ENCODE results near the gene PTPRZ1.

PTPRZ1 gene

DNA sequence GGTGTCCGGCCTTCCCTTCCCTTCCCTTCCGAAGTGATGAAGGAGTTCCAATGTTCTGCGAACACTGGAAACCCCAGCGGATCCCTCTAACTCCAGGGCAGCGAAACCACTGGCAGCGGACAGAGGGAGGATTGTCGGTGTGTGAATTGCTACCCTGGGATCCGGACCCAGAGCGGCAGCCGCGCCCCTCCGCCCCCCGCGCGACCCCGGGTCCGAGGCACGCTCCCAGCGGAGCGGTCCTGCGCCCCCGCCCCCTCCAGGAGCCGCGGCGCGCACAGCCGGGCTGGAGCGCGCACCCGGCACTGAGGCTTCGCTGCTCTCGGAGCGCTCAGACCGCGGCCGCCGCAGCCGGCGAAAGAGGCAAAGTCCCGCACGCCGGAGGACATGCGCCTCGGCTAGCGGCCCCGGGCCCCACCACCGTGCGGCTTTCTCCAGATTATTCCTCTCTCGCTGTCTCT is at the start of gene PTPRZ1:
TSS of gene PTPRZ1 (plus strand) at position 331 of the 458 bp plus-strand sequence. CDS start 339 bp downstream, outside the sequence.
- DNase-seq (ENCODE audit: low read depth in 3 of 3) = no peak

DNA sequence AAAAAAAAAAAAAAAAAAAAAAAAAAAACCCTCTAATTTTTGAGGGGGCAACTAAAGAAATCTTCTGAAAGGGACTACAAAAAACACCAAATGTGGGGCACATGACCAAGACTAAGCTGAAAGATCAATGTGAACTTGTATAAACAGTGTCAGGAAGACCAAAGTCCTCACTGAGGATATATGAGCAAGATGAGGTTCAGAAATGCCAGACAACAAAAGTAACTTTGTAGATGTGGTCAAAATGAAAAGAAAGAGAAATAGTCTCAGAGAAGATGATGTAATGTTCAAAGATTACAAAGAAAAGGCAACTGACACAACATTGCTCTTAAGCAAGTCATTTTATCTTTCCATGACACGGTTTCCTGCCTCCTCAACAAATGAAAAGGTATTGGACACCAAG is 48.7 kb upstream of the PTPRZ1 start:
- DNase-seq (ENCODE audit: low read depth in 3 of 3) = no peak

DNA sequence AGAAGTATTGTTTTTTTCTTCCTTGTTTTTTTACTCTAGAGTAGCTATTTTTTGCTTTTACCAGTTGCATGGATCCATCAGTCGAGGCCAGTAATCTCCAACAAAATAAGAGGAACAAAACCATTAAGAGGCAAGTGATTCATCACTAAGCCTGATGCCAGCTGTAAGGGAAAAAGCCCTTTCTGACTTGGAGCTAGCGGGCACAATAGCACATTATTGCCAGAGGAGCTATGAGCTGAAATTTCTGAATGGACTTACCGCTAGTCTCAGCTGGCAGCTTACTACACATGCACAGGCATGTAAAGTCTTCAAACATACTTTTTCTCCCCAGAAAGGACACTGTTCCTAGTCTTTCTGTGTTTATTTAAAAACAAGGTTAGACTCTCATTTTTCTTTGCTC is 41.6 kb upstream of the PTPRZ1 start:
- DNase-seq (ENCODE audit: low read depth in 3 of 3) = no peak

DNA sequence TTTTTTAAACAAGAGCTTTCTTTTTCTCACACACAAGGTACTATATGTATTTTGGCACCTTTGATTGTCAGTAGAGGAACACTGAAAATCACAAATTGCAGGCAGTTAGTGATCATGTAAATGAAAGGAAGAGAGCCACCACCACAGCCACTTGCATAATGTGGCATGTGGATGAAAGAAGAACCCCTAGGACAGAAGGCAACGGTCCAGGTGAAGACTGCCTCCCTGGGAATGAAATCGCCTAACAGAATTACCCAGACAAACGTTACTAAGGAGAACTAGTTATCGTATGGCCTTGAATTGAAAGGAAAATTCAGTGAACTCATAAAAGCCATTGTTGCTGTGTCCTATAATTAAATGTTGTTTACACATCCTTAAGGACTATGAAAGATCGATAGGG is 41.2 kb upstream of the PTPRZ1 start:
- no peak for DNase-seq (ENCODE audit: low read depth in 3 of 3)

DNA sequence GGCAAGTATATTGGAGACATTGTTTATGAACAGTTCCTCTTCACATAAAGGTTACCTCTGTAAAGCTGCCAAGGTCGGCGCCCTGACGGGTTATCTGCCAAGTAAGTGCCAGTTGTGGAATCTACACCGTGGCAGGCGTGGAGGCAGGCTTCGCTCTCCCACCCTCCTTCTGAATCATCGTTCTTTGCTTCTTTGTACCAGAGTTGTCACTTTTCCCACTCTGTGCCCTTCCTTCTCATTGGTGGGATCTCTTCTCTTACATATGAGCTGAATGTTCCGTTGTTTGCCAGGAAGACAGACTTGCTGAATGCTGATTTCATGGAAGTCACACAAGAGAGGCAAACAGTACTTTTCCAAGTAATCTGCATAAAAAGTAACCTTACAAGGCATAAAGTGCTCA is 40.6 kb upstream of the PTPRZ1 start:
- no peak for DNase-seq (ENCODE audit: low read depth in 3 of 3)

DNA sequence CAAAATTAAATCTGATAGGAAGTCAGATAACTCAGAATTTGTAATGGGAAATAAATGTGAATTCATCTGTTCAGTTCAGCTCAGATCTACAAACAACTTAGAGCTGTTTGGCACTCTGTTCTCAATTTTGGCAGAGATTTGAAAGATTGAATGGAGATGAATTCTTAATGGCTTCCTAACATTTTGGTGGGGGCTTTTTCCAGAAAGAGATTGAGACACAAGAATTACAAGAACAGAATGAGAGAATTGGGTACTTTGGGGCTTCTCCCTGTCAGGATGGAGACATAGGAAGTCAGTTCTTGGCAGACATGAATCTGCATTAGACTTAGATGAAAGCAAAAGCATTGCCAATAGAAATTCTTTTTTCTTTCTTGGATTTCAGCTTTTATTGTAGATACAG is 39.0 kb upstream of the PTPRZ1 start:
- no peak for DNase-seq (ENCODE audit: low read depth in 3 of 3)

DNA sequence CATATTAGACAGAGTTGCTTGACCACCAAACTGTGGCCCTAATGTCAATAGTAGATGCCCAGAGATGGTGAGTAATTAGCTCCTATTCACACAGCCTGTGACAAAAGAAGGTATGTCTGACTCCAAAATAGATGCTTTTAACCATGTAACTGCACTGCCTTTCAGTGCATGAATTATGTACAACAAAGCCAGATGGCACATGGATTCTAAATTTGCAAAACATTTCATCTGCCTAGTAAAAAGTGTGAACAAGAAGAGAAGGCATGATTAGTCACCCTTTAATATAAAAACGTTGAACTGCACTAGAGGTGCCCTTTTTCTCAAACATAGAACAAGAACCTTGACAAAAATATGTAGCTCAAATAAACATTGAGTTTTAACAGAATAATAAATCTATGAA is 35.5 kb upstream of the PTPRZ1 start:
- no peak for DNase-seq (ENCODE audit: low read depth in 3 of 3)

DNA sequence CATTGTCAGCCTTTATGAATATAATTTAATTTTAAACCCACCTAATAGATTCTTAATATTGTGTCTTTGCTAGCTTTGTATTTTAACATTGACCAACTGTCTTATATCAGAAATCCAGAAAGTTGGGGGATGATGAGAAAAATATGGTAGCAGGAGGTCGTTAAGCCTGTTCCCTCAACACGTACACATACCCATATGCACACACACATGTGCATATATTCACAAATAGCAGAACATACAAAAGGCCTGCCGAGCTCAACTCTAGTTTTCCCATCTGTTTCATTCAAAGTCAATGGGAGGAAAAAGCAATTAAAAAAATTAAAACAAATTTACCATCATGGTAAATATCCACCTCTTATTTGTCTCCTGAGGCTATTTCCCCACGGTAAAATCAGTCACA is 25.9 kb upstream of the PTPRZ1 start:
- DNase-seq (ENCODE audit: low read depth in 3 of 3) = no peak

DNA sequence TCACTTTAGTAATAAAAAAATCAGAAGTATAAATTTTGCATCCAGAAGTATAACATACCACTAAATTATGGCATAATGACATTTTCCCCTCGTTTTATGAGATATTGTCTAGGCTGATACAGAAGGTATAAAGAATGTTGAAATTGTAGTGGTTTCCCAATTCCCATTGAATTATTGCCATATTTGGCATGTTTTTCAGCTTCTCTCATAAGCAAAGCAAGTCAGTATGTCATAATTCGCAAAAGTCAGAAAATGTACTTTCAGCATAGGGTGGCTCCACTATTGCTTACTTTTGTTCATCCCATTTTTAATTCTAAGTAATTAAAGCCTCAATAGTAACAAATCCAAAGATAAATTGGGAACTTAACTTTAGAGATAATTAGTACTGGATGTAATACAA is 19.7 kb upstream of the PTPRZ1 start:
- no peak for DNase-seq (ENCODE audit: low read depth in 3 of 3)

DNA sequence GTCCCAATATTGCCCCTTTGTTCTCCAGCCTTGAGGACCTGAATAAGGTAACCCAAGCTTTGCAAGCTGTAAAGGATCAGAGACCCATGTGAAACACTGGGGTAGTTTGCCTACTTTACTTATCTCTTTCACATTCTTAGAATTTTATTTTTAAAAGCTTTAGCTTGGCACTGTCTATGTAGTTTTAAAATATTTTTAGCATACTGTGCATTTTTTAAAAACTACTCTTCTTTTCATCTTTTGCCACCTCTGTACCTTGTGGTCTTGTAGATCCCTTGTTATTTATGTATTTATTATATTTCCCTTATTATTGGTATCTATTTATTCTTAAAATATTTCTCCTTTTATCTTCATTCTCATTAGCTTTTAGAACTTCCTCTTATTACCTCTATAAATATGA is 12.0 kb upstream of the PTPRZ1 start:
- DNase-seq (ENCODE audit: low read depth in 3 of 3) = no peak

DNA sequence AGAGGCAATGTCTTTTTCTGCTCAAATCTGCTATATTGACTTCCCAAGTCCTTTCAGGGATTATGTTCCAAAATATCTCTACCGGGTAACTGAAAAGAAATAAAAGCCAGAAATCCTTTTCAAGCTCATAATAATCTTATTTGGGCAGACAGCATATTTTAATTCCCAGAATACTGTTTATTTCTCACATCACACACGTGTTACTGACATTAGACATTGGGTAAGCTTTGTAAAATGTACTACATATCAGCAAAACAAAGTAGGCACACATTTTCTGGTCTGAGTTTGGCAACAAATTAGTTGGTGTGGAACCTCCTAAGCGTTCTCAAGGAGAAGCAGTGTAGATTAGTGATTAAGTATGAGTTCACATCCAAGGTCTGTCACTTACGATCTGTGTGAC is 10.4 kb upstream of the PTPRZ1 start:
- no peak for DNase-seq (ENCODE audit: low read depth in 3 of 3)

DNA sequence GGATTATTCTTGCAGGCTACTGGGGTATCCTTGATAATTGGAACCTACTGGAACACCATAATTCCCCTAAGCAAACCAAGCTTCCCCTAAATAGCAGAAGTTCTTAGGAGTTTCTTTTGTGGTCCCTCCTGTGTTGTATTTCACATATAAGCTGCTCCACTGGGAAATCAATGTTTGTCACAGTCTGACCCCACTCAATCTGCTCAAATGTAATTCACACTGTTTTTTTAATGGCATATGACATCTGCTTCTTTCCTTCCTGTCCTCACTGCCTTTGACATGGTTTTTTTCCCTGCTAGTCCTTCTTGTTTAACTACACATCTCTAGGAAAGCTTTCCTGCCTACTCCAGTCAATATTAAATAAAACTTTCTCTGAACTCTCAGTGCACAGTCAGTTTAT is 1.8 kb upstream of the PTPRZ1 start:
- DNase-seq (ENCODE audit: low read depth in 3 of 3) = no peak

DNA sequence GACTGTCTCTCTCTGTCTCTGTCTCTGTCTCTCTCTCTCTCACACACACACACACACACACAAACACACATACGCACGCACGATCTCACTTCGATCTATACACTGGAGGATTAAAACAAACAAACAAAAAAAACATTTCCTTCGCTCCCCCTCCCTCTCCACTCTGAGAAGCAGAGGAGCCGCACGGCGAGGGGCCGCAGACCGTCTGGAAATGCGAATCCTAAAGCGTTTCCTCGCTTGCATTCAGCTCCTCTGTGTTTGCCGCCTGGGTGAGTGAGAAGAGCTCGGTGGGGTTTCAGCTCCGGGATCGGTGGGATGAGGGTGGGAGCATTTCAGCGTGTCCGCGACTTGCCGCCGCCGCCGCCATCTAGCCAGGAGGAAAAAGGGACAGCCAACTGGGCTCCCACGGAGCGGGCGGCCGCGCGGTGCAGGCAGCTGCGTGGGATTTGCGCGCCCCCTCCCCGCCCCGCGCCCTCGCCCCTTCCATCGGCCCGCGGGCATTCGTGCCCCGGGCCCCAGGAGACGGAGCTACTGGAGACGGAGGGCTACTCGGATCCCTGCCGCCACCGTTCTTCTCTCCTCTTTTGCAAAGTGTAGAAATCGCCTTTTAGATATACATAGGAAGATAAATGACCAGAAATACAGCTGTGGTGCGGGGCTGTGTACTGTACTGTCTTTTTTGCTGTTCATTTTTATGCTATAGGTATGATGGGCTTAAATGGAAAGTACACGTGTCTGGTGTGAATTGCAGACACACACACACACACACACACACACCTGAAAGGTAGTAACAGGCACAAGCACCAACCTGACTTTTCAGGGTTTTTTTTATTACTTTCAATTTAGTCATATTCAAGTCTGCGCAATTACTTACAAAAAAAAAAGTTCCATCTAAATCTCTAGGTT is 581 bp downstream of the PTPRZ1 start:
- DNase-seq (ENCODE audit: low read depth in 3 of 3) = no peak

DNA sequence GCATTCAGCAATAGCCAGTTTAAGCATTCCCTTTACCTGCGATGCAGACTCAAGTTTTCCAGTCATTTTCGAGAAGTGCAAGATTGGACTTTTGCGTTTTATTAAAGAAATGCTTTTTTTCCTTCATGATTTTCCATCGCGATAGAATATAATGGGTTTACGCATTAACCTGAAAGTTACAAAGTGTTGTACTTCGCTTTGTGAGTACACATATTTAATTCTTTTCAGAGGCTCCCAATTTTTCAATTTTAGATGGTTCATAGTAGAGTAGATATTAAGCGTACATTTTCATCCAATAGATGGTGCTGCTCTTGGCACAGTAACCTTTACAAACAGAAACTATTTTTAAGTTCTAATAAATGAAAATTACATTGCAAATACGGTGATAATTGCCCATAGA is 1.3 kb downstream of the PTPRZ1 start:
- DNase-seq (ENCODE audit: low read depth in 3 of 3) = no peak

DNA sequence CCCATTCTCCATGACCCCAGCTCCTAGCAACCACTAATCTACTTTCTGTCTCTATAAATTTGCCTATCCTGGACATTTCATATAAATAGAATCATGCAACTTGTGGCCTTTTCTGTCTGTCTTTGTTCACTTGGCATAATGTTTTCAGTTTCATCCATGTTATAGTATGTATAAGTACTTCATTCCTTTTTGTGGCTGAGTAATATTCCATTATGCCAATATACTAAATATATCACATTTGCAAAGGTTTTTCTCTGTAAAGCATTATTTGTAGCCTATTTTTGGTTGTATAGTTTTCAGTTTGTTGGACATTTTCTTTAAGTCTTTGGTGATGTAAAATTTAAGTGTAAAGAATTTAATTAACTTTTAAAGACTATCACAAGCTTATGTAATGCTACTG is 2.2 kb downstream of the PTPRZ1 start:
- DNase-seq (ENCODE audit: low read depth in 3 of 3) = no peak

DNA sequence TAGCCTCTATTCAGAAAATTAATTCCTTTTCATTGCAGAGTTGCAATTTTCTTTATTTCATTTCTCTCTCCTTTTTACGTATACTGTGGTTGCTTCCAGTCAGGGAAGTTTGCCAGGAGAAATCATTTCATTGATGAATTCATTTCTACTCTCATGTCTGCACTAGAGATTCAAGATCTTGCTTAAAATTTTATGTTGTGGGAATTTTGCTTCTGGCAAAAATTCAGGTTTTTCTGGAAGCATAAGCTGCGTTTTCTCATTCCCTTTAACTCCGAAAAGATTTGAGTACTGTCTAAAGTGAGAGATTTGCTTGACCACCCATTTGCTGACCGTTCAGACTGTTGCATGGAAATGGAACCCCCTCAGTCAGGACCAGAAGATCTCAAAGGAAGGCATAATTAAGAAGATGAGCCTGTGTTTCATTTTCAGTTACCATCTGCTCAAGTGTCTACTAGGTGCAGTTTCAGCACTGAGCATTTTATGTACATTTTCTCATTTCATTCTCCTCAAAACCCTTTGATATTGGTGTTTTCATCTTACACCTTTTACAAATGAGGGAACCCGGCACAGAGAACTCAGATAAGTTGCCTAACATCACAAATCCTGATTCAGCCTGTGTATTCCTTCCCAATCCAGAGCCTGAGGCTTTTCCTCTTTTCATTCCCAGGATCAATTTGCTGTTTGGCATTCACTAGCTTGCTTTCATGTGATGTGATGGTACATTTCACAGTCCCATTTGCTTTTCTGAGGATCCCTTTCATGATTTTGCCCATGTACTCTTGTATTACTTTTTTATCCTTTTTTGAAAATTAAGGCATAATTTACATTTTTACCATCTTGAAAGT is 3.9 kb downstream of the PTPRZ1 start:
- DNase-seq (ENCODE audit: low read depth in 3 of 3) = no peak

DNA sequence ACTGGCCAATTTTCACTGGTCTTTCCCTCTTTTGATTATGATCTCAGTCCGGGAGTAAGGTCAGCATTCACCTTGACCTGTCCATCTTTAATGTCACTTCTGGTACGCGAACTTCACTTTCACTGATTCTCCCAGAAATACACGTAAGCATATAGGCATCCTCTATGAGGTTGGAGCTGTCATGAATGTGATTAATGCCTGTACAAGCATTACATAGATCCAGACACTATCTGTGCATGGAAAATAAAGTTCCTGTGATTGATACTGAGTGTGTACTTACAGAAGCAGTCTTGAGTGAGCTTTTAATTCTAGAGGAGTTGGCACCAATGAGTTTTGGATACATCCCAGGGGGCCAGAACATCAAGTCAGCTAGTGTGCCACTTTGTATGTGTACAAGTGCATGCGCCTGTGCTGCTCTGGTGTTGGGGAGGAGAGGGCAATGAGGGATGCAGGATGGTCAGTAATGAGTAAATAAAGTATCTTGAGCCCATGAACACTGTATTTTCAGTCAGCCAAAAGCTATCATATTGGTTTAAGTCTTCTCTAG is 6.0 kb downstream of the PTPRZ1 start:
- DNase-seq (ENCODE audit: low read depth in 3 of 3) = no peak

DNA sequence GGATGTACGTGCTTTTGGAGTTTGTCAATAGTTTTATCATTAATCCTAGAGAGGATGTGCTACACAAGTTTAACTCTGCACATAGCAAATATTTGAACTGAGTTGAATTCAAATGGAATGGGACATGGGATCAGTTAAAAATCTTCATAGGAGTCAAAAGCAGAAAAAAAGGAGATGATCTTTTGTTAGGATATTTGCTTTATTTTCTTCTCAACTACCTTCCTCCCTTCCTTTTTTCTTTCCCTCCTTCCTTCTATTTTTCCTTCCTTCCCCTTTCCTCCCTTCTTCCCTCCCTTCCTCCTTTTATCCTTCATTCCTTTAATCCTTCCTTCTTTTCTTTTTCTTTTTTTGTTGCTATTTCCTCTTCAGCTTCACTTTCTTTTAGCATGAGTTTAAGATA is 6.6 kb downstream of the PTPRZ1 start:
- DNase-seq (ENCODE audit: low read depth in 3 of 3) = no peak

DNA sequence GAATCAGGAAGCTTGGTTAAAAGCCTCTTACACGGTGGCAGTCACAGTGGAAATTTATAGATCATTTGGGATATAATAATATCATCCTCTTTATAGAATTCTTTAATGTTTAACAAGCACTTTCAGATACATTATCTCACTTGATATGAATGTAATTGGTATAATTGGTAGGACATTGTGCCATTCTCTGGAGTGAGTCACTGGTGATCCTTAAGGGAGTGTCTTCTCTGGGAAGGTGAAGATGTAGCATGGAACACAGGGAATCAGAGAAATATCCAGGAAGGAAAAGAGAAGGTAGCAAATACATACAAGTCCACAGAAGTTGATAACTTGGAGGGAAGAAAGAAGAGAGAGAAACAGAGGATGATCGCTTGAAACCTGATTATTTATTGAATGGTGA is 9.8 kb downstream of the PTPRZ1 start:
- DNase-seq (ENCODE audit: low read depth in 3 of 3) = no peak

DNA sequence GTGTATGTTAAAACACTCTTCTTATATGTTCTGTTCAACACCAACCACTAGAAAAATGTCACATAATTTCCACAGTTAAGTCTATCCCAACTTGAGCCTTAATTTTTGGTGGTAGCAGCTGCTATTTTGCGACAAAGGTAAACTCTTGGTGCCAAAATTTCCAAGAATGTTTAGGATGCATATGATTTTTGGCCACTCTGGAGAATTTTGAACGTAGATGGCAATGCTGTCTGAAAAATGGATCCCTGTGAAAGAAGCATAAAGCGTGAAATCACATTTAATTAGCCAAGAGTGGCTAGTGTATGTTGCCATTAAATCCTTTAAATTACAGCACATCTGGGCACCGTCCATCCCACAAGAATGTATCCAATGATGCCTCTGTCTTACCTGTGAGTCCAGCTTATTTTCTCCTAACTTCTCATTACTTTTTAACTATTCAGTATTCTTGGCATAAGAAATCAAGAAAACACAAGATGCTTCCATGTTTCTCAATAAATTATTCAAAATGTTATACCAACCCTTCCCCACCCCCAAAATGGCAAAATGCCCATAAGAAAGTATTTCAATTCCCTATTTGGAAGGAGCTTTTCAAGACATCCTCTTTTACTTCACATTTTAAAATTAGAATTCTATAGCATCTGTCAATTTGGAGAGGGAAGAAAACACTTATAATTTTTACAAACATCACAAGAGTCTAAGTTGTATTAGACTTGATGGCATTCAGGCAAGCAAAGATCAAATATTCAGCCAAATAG is 12.4 kb downstream of the PTPRZ1 start:
- no peak for DNase-seq (ENCODE audit: low read depth in 3 of 3)

DNA sequence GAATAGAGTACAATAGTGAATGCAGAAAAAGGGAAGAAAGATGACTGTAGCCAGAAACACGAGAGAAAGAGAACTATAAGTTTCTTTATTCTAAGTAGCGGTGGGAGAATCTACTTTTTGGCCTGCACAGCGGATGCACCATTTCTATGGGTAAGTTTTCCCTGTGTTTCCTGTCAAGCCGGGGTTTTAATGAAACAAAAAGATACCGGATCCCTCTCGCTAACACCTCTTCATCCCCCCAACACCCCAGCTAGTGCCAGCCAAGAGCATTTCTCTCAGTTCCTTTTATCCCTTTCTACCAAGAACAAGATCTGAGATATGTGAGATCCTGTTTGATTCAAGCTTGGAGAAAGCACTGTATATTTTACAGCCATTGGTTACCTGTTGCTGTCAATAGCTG is 14.7 kb downstream of the PTPRZ1 start:
- DNase-seq (ENCODE audit: low read depth in 3 of 3) = no peak

DNA sequence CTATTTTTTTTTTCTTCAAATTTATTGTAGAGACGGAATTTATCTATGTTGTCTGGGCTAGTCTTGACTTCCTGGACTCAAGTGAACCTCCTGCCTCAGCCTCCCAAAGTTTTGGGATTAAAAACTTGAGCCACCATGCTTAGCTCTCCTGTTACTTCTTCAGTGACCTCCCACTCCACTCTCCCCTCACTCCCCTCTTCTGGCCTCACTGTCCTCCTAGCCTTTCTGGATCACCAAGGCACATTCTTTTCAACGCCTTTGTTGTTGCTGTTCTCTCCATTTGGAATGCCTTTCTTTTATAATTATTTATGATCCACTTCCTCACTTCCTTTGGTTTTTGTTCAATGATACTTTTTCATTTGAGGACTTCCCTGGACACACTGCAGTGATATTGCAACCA is 17.9 kb downstream of the PTPRZ1 start:
- DNase-seq (ENCODE audit: low read depth in 3 of 3) = no peak
